Measurements from ENCODE around the gene CUL7. TPM values are rescaled to one million over a fixed set of nuclear protein-coding genes. Genes with fewer than 3 reads are reported as not detected.

Gene CUL7
- total RNA-seq, 1 donor from 2014 or later = 45.0 TPM

DNA sequence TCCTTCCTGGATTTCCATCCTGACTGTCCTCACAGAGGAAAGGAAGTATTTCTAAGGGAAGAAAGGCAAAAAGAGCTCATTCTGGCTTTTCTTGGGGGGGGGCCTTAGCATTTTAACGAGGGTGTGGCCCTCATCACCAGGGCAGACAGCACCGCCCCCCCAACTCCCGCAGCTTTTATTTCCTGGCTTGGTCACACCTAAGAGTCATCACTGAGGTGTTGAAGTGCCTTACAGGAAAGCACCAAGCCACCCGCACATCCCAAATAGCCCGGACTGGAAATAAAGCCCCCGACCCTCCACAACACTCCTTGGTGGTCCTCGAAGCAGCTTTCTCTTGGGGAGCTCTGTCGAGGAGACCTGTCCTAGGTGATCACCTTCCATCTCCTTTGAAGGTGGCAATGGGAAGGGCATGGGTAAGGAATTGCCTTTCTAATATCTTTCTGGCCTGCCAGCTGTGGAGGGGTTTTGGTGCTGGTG is 23.7 kb upstream of the CUL7 start:
- no peak for DNase-seq (ENCODE audit: low read depth)

DNA sequence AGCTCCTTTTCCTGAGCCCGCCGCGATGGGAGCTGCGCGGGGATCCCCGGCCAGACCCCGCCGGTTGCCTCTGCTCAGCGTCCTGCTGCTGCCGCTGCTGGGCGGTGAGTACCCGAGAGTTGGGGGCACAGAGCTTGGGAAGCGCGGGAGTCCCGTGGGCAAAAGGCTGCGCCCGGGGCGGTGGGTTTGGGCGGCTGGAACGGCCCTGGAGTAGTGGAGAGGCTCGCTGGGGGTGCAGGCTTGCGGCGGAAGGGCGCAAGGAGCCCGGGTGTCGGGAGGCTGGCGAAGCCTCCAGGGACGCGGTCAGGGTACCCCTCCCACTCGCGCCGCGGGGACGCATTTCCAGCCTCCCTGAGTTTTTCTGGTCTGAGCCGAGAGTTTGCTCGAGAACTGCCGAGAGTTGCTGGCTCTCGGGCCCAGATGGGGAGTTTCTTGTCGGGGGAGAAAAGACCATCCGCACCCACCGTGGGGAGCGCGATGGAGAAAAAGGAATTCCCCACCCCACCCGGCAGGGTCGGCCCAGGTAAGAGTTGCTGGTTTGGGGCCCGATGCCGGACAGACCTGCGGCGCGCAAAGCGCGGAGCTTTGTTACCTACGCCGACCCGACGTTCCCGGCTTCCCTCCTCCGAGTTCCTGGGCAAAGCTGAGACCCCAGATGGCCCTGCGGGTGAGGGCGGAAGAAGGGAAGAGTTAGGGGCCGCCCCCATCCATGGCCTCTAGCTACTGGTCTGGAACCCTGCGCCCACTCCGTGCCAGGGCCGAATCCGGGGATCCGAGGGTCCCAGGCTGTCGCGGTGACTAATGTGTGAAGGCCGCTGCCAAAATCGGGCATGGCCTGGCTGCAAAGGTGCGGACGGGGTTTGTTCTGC is 23.0 kb upstream of the CUL7 start:
- DNase-seq (ENCODE audit: low read depth) = no peak

DNA sequence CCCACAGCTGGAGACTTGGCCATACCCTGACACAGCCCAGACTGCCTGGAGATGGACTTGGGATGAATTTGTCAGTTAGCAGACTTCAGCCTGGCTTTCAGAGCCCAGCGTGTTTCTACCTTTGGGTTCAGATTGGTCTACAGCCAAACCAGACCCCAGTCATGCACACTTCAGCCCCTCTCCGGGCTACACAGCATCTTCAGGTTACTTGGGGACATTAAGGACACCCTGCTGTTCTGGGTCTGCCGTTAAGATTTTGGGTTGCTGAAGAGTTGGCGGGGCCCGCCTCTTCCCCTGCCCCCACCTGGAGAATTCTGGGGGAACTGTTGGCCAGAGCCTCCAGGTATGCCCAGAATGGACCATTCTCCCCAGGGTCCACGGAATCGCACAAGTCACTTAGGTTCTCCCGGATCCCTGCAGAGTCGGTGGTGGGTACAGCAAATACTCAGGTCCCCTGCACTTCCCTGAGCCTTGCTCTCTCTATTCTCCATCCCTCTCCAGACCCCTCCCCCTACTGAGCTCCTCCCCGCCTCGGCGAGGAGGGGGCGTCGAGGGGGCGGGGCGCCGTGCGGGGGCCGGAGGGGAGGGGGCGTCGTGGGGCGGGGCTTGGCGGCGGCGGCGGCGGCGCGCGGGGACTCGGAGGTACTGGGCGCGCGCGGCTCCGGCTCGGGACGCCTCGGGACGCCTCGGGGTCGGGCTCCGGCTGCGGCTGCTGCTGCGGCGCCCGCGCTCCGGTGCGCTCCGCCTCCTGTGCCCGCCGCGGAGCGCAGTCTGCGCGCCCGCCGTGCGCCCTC is 22.2 kb upstream of the CUL7 start, which contains the start of gene PTK7:
Gene PTK7 (plus strand): TSS at position 645 of the 794 bp plus-strand sequence. CDS start 175 bp downstream, outside the sequence.
- no peak for DNase-seq (ENCODE audit: low read depth)

DNA sequence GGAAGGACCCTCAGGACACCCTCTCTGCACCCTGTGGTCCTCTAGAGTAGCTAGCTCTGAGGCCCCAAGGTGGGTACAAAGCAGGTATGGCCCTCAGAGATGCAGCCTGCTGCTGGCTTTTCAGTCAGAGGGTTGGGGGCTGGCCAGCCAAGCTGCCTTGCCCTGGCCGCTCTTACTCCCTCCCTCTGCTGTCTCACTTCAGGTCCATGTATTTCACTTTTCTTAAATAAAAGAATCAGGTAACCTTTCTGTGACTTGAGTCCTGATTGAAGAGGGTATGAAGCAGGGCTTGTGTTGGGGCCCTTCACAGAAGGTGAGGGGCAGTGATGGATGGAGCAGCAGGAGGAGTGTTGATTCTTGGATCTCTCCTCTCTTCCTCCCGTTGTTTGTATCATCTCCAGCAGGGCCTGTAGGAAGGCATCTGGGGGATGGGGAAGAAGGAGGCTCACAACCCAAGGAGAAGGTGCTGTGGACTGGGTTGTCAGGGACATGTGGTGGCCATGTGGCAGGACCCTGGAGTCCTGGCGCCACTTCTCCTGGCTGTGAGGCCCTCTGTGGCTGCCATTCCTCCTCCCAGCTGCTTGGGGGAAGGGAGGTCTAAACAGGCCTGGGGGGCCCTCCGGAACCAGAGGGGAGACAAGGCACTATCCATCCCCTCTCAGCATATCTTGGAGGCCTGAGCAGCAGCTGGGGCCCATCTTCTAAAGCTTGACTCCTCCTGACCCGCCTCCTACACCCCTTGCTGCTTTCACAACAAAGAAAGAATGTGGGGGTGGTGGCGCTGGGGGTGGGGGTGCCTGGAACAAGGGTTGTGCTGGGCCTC is 21.4 kb upstream of the CUL7 start:
- DNase-seq (ENCODE audit: low read depth) = no peak

DNA sequence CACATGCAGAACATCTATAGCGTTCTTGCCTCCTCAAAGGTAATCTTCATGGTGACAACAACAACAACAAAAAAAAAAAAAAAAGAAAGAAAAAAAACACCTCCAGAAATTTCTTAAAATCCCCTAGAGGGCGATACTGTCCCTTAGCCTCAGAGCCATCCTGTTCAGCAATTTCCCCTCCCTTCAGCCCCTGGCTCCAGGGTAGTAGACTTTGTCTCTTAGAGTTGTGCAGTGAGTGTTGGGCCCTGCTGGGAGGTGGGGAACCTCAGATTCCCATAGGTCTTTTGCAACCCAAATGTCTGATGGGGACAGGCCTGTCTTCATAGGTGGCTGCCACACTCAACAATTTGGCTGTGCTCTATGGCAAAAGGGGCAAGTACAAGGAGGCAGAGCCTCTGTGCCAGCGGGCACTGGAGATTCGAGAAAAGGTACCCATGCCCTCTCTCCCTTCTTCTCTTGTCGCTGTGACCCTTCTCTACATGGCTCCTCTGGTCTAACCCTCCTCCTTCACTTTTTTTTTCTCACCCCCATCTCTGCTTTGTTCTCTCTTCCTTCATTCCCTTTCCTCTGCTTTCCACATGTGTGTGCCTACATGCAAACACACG is 16.5 kb upstream of the CUL7 start:
- peak; percentile 69 for DNase-seq (ENCODE audit: low read depth)

DNA sequence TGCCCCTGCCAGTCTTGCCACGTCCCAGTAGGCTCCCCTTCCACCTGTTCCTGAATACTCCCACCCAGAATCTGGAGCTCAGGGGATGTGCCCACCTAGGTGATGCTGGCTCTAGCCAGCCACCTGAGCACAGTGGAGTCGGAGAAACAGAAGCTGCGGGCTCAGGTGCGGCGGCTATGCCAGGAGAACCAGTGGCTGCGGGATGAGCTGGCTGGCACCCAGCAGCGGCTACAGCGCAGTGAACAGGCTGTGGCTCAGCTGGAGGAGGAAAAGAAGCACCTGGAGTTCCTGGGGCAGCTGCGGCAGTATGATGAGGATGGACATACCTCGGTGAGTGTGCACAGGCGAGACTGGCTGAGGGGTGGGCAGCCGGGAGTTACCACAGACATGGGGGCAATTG is 9.2 kb upstream of the CUL7 start:
- DNase-seq (ENCODE audit: low read depth) = no peak

DNA sequence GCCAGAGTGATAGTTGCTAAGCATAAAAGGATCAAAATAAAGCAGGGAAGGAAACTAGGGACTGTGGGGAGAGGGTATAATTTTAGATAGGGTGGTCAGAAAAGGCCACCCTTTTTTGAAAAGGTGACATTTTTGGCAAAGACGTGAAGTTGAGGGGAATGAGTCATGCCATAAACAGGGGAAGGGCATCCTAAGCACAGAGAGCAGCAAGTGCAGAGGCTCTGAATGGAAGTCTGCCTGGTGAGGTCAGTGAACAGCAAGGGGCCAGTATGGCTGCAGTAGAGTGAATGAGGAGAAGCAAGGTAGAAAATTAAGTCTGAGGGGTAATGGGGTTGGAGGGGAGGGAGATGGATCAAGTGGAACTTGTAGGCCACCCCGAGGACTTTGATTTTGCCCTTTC is 8.2 kb upstream of the CUL7 start:
- DNase-seq (ENCODE audit: low read depth) = no peak

DNA sequence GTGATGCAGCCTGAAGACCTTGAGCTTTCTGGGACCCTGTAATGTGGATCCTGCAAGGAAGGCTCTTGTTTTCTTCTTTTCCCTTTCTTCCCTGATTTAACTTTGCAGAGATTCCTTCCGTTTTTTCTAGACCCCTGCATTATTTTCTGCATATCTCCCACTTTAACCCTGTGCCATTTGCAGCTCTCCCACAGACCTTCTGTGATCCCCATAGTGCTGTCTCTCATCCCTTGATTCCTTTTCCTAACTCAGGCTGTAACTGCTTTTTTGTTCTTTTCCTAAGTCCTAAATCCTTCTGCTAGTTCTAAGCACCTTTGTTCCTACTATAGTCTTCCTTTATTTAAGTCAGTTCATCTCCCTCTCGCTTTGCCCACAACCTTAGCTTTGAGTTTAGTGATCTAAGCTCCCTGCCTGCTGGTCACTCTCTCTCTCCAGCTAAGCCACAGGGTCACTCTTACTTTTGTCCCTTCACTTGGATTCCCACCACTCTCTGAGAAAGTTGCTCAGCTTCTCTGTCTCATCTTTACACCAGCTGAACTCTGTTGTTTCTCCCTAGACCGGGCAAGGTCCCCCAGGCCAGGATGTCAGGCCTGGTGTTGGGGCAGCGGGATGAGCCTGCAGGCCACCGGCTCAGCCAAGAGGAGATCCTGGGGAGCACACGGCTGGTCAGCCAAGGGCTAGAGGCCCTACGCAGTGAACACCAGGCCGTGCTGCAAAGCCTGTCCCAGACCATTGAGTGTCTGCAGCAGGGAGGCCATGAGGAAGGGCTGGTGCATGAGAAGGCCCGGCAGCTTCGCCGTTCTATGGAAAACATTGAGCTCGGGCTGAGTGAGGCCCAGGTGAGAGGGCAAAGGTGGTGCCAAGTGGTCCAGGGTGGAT is 7.3 kb upstream of the CUL7 start:
- no peak for DNase-seq (ENCODE audit: low read depth)

DNA sequence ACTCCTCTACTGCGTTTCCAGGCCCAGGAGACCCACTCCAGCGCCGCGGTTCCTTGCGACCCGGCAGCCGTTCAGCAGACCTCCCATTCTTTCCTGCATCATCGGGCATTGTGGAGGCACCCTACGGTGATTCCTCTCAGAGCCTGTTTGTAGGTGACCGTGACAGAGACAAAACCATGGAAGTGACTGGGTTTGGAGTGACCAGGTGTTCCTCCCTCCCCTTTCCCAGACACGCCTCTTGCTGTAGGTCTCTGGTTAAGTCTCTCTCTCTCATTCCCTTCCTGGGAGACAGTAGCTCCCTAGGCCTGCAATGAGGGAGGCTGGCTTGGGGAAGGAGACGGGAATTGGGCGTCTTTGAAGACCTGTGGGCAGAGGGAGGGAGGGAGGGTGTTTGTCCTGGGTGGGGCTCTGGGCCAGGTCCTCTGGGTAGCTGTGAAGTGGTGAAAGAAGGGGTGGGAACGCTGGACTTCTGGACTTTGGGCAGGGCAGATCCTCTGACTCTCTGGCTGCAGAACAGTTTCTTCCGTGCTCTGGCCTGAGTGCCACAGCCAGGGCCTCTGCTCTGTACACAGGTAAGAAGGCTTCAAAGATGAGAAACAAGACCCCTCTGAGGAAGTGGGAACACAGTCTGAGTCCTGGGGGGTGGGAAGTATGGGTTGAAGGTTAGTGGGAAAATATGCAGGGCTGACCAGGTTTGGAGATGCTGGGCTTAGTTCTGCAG is 6.5 kb upstream of the CUL7 start:
- DNase-seq (ENCODE audit: low read depth) = peak; percentile 57

DNA sequence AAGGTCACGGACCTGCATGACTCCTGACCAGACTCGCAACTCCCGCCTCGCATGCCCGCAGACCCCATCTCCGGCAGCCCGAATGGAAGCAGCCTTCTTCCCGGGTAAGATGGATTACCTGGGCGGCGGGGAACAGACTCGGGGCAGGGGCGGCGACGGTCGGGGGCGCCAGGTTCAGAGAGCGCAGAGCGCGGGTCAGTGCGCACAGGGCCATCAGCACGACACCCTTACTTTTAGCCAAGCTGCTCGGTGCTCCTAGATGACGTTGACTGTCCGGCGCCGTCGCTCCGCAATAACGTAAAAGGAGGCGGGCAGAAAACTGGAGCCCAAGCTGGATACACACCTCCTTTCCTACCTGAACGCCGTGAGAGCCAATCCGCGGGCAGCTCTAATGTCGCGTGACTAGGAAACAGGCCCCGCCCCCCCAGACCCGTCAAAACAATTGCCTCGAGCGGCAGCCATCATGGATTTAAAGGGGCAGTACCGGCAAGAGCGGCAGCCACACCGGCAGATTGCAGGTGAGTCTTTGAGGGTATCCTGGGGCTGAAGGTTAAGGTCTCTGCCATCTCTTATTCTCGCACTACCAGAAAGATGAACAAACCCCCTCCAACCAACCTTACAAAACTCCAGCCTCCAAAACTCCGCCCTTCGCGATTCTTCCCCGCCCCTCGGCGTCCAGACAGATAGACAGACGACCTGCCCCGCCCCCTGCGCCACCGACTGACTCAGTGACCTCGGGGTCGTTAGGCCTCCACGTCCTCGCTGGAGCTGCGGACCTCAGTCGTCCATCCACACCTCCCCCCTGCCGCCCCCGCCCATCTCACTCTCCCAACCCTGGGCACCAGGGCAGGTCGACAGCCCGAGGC is 5.8 kb upstream of the CUL7 start, which contains the start of the genes KLC4 and MRPL2:
Gene KLC4 (plus strand): TSS at position 464 of the 866 bp plus-strand sequence. CDS start 1,705 bp downstream, outside the sequence.
Gene MRPL2 (minus strand): TSS at position 267 of the 866 bp plus-strand sequence. CDS start 53 bp downstream, at position 214.
- peak; percentile 96 for DNase-seq (ENCODE audit: low read depth)

DNA sequence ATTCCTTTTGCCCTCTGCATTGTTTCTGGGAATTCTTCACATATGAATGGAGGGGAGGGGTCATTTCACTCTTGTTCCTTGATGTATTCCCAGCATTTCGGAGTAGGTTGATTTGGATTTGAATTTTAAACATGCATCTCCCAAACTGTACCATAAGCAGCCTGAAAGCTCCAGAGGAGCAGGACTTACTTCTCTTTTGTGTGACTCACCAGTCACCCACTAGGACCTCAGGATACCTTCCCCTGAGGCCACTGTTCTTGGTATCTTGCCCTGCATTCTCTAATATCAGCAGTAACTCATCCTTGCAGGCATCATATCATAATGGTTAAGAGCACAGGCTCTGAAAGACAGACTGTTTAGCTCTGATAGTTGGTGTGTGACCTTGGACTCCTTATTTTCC is 4.9 kb upstream of the CUL7 start:
- DNase-seq (ENCODE audit: low read depth) = no peak

DNA sequence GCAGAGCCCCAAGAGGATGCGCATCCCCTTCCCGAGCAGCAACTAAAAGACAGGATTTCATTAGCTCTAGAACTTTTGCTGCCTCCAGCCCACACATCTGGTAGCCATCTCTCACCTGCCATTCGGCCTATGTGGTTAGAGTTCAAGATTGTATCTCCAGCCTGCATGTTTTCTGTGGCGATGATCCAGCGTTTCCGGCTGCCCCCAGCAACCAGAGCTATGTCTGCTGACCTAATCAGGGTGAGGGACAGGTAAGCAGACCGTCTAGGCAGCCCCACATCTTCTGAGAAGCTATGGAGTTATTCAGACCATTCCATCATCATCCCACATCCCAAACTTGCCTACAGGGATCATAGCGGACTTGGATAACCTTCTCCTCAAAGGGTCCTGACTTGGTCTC is 2.3 kb upstream of the CUL7 start:
- no peak for DNase-seq (ENCODE audit: low read depth)

DNA sequence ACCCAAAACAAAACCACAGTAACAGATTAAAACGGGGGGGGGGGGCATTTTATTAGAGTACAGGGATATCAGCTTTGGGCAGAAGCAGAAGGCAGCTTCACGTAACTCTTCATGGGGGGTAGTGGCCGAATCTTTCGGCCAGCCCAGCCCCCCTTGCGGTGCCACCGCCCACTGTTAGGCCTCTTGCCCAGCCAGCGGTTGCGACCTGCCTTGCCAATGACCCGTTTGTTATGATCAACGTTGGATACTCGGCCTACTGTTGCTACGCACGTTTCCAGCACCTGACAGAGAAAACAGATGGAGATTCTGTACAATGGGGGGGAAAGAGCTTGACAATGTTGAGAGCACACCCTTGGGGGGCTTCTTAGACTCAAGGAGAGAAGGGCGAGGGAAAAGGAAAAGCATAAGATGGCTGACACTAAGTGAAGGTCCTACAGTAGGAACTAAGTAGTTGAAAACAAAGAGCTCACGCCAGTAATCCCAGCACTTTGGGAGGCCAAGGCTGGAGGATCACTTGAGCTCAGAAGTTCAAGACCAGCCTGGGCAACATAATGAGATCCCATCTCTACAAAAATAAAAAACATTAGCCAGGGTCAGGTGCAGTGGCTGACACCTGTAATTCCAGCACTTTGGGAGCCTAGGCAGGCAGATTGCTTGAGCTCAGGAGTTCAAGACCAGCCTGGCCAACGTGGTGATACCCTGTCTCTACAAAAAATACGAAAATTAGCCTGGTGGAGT is 724 bp upstream of the CUL7 start:
- DNase-seq (ENCODE audit: low read depth) = no peak

DNA sequence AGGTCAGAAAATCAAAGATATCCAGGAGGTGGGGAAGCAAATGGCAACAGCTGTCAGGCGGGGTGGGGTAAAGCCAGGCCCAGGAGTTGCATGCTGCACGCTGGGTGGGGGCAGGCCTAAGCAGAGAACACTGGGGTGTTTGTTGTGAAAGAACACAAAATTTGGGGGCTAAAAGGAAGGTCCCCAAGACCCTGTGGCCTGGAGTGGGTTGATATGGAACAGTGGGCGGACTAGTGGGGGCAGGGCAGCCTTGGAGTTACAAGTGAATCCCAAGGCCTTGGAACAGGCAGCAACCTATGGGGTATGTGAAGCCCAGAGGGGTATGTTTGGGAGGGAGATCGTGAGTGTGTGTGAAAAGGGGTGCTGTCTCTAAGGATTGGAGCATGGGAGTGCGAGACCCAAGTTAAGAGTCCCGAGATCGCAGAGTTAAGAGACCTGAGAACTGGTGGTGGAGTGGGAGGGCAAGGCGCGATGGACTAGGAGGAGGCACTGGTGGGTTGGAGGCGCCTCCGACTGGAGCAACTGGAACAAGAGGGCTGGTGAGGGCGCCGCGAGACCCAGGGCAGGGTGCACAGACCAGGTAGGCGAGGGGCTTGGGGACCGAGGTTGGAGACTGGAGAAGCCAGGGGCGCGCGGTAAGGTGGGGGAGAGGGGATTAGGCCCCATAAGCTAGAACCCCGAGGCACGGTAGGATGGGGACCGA is 658 bp downstream of the CUL7 start:
- no peak for DNase-seq (ENCODE audit: low read depth)

DNA sequence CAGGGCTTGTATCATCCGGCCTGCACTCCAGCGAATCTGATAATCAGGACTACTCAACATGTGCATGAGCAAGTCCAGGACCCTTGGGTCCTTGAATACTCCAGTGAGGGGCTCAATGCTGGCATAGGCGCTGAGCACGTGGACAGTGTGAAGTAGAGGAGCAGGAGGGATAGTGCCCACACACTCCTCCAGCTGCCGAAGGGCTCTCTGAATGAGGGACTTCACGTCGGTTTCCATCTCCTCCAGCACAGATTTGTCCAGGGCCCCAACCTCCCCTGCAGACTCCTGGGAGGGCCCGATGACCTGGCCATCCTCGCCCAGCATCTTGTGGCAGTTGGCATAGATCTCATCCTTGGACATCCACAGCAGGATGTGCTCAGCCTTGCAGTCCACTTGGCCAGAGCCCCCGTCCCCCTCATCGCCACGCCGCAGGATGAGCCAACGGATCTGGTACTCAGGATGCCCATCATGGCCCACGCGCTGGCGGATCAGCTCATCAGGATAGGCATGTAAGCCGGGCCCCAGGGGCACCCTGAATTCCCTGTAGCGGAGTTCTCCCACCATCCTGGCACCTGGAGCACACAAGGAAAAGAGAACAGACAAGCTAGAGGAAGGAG is 1.3 kb downstream of the CUL7 start:
- no peak for DNase-seq (ENCODE audit: low read depth)

DNA sequence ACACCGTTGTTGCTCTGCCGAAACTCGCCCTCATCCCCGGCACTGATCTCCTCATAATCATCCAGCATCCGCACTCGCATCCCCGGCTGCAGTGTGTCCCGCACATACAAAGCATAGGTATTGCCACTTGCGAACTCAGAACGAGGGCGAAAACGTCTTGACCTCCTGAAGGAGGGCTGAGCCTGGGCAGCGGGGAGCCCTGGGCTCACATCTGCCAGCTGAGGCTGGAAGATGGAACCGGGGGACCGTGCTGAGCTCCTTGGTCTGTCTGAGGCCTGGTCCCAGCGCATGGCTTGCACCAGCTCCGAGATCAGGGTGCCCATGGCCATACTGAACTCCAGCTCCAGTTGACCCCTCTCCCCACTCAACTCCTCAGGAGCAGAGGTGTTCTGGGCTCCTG is 2.7 kb downstream of the CUL7 start:
- DNase-seq (ENCODE audit: low read depth) = no peak

DNA sequence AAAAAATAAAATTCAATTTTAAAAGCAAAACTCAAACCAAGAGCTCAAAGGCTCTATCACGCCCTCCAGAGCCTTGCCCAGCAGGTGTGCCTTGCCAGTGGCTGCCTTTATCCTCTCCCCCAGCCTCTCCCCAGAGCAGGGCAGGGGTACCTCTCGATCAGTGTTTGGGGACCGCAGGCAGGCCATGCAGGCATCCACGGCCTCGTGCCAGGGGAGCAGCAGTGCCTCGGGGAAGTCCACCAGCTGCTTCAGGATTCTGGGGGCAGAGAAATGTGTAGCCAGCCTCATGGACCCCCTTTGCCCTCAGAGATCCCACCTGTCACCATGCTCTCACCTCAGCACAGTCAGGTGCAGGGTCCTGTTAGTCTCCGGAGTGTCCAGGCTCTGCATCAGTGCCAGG is 5.7 kb downstream of the CUL7 start:
- no peak for DNase-seq (ENCODE audit: low read depth)

All from renal cortical epithelial cell (primary cell).